Keratinocyte (primary cell): ENCODE measurements around the gene IRF6. TPM values are rescaled to one million over a fixed set of nuclear protein-coding genes. Genes with fewer than 3 reads are reported as not detected.

Experiments used
- DNase-seq: peaks from one replicate; pipeline ENCODE4 v3.0.0-alpha.2; 2011; ENCODE audit warnings: low read depth, missing footprints, low spot score
- FAIRE-seq: peaks from 2 replicates; lab custom pipeline; 2011; peaks lifted over from hg19 to GRCh38; lab: Jason Lieb, UNC
- H2AFZ ChIP-seq: 2 replicates; pipeline ENCODE4 v1.6.0; 2012; ENCODE audit warnings: low read length, control low read depth, inconsistent platforms; ENCODE audit not compliant: control insufficient read depth
- H3K27ac ChIP-seq: 2 replicates; pipeline ENCODE4 v1.5.1; 2011; ENCODE audit warnings: low read length; ENCODE audit not compliant: control insufficient read depth, insufficient read depth
- H3K27me3 ChIP-seq: 3 replicates; pipeline ENCODE4 v1.6.0; 2011; ENCODE audit warnings: low read length; ENCODE audit not compliant: control insufficient read depth, insufficient read depth; ENCODE audit errors: extremely low read depth
- H3K36me3 ChIP-seq, 2 experiments: 2 replicates in 1 of 2; 3 replicates in 1 of 2; pipeline ENCODE4 v1.5.1; 2011; ENCODE audit warnings: low read length in 2 of 2, mild to moderate bottlenecking in 1 of 2; ENCODE audit not compliant: control insufficient read depth in 2 of 2, insufficient read depth in 2 of 2; ENCODE audit errors: extremely low read depth in 1 of 2
- H3K4me1 ChIP-seq: 3 replicates; pipeline ENCODE4 v1.5.1; 2011; ENCODE audit warnings: low read length; ENCODE audit not compliant: control insufficient read depth, insufficient read depth; ENCODE audit errors: extremely low read depth
- H3K4me2 ChIP-seq: 3 replicates; pipeline ENCODE4 v1.6.0; 2011; ENCODE audit warnings: low read depth, low read length; ENCODE audit not compliant: control insufficient read depth, insufficient read depth; ENCODE audit errors: extremely low read depth
- H3K4me3 ChIP-seq, 3 experiments: fragments of 200-600 bp in 1 of 3; sonication (generic) in 1 of 3; 2 replicates in 2 of 3; 3 replicates in 1 of 3; pipeline ENCODE4 v1.5.1; 2011 to 2016; ENCODE audit warnings: low read length in 3 of 3, mild to moderate bottlenecking in 3 of 3, control low read depth in 2 of 3, inconsistent platforms in 1 of 3, low read depth in 1 of 3, mixed read lengths in 1 of 3, mixed run types in 1 of 3, moderate library complexity in 1 of 3; ENCODE audit not compliant: control insufficient read depth in 2 of 3, insufficient read depth in 2 of 3; ENCODE audit errors: extremely low read depth in 1 of 3
- H3K79me2 ChIP-seq: 2 replicates; pipeline ENCODE4 v1.6.0; 2012; ENCODE audit warnings: low read length; ENCODE audit not compliant: control insufficient read depth, insufficient read depth
- H3K9ac ChIP-seq: 3 replicates; pipeline ENCODE4 v1.6.0; 2011; ENCODE audit warnings: low read length; ENCODE audit not compliant: control insufficient read depth, insufficient read depth; ENCODE audit errors: extremely low read depth
- H3K9me1 ChIP-seq: 3 replicates; pipeline ENCODE4 v1.6.0; 2011; ENCODE audit warnings: low read length; ENCODE audit not compliant: control insufficient read depth, insufficient read depth; ENCODE audit errors: extremely low read depth
- H3K9me3 ChIP-seq: 2 replicates; pipeline ENCODE4 v1.5.1; 2012; ENCODE audit warnings: low read depth, low read length; ENCODE audit not compliant: control insufficient read depth
- H4K20me1 ChIP-seq: 3 replicates; pipeline ENCODE4 v1.6.0; 2011; ENCODE audit warnings: low read length; ENCODE audit not compliant: control insufficient read depth, insufficient read depth; ENCODE audit errors: extremely low read depth
- EZH2 ChIP-seq: IDR thresholded peaks from one replicate; pipeline ENCODE4 v1.6.1; 2012; ENCODE audit warnings: inconsistent platforms, mild to moderate bottlenecking, low read length, moderate library complexity
- dilution Hi-C: fragments of 300-500 bp; cut with MboI; formaldehyde crosslinking; loops from one replicate; pipeline ENCODE4 v1.7.0; 2020; ENCODE audit warnings: low sequenced_read_pairs; ENCODE audit not compliant: extremely low pct_ligation_motif_present
- polyA minus RNA-seq, 3 experiments: library from RNA; depleted of rRNA, polyadenylated mRNA; stranded (reverse); fragments of >200 nt; gene quantifications; 1 replicate in 1 of 3; 2 replicates in 1 of 3; 3 replicates in 1 of 3; pipeline ENCODE4 v1.2.3, GENCODE V29; 2011
- polyA plus RNA-seq, 5 experiments: library from polyadenylated mRNA; depleted of rRNA in 3 of 5; stranded (reverse) in 3 of 5; stranded (forward) in 1 of 5; unstranded in 1 of 5; fragments of >200 nt; gene quantifications; 1 replicate in 1 of 5; 2 replicates in 3 of 5; 3 replicates in 1 of 5; pipeline versions ENCODE4 v1.2.1 to v1.2.3, GENCODE V29; 2011 to 2012; ENCODE audit warnings: missing spikeins in 2 of 5, low read depth in 1 of 5, low replicate concordance in 1 of 5
- TF ChIP-seq, protein P1 (sequence below), 3 experiments: IDR thresholded peaks in 1 of 3; conservative IDR thresholded peaks in 1 of 3; optimal IDR thresholded peaks in 1 of 3; 2 replicates in 2 of 3; 3 replicates in 1 of 3; pipeline versions ENCODE3 to v1.5.1; 2011; ENCODE audit warnings: low read length in 3 of 3, mild to moderate bottlenecking in 3 of 3, moderate library complexity in 2 of 3, control low read depth in 1 of 3, inconsistent platforms in 1 of 3; ENCODE audit not compliant: insufficient read depth in 2 of 3; ENCODE audit errors: extremely low read depth in 1 of 3

The IRF6 gene
- 467 to 800 TPM (median 476 TPM) in 3 replicates for polyA plus RNA-seq
- 132 TPM for polyA plus RNA-seq (2011; ENCODE audit: low read depth)
- 474 and 569 TPM in 2 replicates for polyA plus RNA-seq (2011; cell fraction: cytosol; rRNA removed)
- 961 and 1,086 TPM in 2 replicates for polyA plus RNA-seq (2011; cell fraction: nucleus; rRNA removed)
- 254 and 343 TPM in 2 replicates for polyA plus RNA-seq (2012; ENCODE audit: low replicate concordance)
- polyA minus RNA-seq = 820 to 2,146 TPM (median 1,294 TPM) in 3 replicates
- 651 TPM for polyA minus RNA-seq (2011; cell fraction: cytosol; rRNA and poly(A)+ RNA removed)
- polyA minus RNA-seq (2011; cell fraction: nucleus; rRNA and poly(A)+ RNA removed) = 976 and 1,920 TPM in 2 replicates

DNA sequence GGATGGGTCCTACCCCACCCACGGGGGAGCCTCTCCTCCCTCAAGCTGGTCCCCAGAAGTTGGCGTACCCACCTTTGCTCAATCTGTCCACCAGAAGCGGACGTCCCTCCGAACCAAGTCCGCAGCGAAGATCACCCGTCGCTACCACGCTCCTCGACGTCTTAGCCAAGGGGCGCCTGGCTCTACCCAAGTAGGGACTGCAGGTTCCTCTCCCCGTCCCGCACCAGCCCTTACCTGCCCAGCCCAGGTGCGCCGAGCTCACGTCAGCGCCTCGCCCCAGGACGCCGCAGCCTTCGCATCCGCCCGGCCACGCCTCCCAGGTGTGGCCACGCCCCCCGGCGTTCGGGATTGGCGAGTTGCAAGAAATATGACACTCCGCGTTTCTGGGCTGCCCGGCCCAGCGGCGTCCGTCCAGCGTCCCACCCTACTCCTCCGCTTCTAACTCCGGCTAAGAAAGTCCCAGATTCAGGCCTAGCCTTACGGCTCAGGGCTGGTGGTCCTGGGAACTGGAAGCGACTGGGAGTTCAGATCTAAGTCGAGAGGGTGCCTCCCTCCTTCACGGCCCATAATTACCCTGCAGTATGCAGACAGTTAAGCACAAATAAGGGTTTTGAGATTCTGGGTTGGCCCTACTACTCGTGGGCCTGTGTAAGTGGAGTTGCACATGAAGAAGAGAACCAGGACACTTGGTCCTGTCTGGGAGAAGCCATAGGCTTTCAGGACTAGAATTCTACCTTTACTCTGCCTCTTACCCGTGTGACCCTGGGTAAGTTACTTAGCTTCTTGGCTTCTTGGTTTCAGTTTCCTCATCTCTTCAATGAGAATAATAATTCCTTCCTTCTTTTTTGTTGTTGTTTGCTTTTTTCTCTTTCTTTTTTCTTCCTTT is at the start of gene IRF6:
Gene IRF6, minus strand, starts transcription at position 268 of the 886 bp plus-strand sequence. CDS start 4,729 bp downstream, outside the sequence.
- H3K9ac ChIP-seq = peak within 1 kb of the TSS; percentile 100
- peak within 1 kb of the TSS; percentile 99 for H3K27ac ChIP-seq
- peaks cover 66% of the 10 kb centered on the region for H3K4me1 ChIP-seq

DNA sequence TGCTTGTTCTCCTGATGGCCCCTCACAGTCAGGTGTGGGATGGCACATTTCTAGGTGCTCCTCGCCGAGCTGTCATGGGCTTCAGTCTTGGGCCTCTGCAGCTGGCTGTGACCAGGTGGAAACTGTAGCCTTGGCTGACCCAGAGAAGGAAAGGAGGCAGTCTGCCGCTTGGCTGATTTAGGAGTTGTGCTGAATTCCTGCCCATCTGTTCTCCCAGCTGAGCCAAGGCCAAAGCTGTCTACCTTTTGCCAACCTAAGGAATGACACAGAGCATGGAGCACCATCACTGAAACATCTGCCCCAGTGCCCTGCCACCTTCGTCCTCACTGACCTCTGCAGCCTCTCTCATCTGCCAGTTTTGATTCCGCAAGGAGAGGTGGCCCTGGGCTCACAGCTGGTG is 49.7 kb upstream of the IRF6 start:
- H3K4me1 ChIP-seq = no peaks in the 10 kb centered on the region
- no peaks in the 10 kb centered on the region for H3K79me2 ChIP-seq
- H3K27ac ChIP-seq = no peak overlapping the region
- H3K9me3 ChIP-seq = no peaks in the 10 kb centered on the region
- H3K27me3 ChIP-seq = no peaks in the 10 kb centered on the region
- H4K20me1 ChIP-seq = no peaks in the 10 kb centered on the region
- peaks cover 16 to 32% of the 10 kb centered on the region in 2 experiments for H3K36me3 ChIP-seq
- TF ChIP-seq EZH2 = no peak
- TF ChIP-seq, protein P1, sequence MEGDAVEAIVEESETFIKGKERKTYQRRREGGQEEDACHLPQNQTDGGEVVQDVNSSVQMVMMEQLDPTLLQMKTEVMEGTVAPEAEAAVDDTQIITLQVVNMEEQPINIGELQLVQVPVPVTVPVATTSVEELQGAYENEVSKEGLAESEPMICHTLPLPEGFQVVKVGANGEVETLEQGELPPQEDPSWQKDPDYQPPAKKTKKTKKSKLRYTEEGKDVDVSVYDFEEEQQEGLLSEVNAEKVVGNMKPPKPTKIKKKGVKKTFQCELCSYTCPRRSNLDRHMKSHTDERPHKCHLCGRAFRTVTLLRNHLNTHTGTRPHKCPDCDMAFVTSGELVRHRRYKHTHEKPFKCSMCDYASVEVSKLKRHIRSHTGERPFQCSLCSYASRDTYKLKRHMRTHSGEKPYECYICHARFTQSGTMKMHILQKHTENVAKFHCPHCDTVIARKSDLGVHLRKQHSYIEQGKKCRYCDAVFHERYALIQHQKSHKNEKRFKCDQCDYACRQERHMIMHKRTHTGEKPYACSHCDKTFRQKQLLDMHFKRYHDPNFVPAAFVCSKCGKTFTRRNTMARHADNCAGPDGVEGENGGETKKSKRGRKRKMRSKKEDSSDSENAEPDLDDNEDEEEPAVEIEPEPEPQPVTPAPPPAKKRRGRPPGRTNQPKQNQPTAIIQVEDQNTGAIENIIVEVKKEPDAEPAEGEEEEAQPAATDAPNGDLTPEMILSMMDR (optimal IDR thresholded peaks at IDR 0.05 in 1 of 3, IDR thresholded peaks at IDR 0.05 in 1 of 3, conservative IDR thresholded peaks at IDR 0.05 in 1 of 3; ENCODE audit: extremely low read depth in 1 of 3, insufficient read depth in 2 of 3, low read length in 3 of 3) = no peak
- H3K4me2 ChIP-seq = no peak overlapping the region
- no peaks in the 10 kb centered on the region for H3K9me1 ChIP-seq
- no peak overlapping the region for H3K9ac ChIP-seq
- H3K4me3 ChIP-seq = no peak overlapping the region
- H2AFZ ChIP-seq = no peak overlapping the region
- dilution Hi-C loops = no loop called here
- FAIRE-seq (no peak), DNase-seq (no peak)

More for the DNA sequence above, at the start of gene IRF6:
- peak; percentile 73 for FAIRE-seq
- Histone ChIP-seq H4K20me1 (peaks cover 37% of the 10 kb centered on the region), H3K27me3 (no peaks in the 10 kb centered on the region), H3K9me1 (peaks cover 2% of the 10 kb centered on the region), H3K4me3 (peak within 1 kb of the TSS; percentile 81 to 92 (median 90)), H3K79me2 (peaks cover 63% of the 10 kb centered on the region), H3K9me3 (no peaks in the 10 kb centered on the region), H2AFZ (no peak within 1 kb of the TSS), H3K36me3 (peaks cover 19 to 28% of the 10 kb centered on the region in 2 experiments), H3K4me2 (peak within 1 kb of the TSS; percentile 97)
- TF ChIP-seq EZH2 = no peak
- TF ChIP-seq, protein P1 (optimal IDR thresholded peaks at IDR 0.05 in 1 of 3, IDR thresholded peaks at IDR 0.05 in 1 of 3, conservative IDR thresholded peaks at IDR 0.05 in 1 of 3; ENCODE audit: extremely low read depth in 1 of 3, insufficient read depth in 2 of 3, low read length in 3 of 3) = peak in 1 of 3 experiments; percentile 10
- no peak for DNase-seq
- dilution Hi-C loops = no loop called here
